Fibroblast of peridontal ligament (primary cell): ENCODE results near the gene IZUMO1.

Source experiments
- DNase-seq: peaks from one replicate; pipeline ENCODE4 v3.0.0-alpha.2; 2010; ENCODE audit errors: extremely low read depth

IZUMO1 gene

GRCh38 chr19:48757089-48757675 lies 10.5 kb upstream of the IZUMO1 start:
- DNase-seq, result no peak

DNA sequence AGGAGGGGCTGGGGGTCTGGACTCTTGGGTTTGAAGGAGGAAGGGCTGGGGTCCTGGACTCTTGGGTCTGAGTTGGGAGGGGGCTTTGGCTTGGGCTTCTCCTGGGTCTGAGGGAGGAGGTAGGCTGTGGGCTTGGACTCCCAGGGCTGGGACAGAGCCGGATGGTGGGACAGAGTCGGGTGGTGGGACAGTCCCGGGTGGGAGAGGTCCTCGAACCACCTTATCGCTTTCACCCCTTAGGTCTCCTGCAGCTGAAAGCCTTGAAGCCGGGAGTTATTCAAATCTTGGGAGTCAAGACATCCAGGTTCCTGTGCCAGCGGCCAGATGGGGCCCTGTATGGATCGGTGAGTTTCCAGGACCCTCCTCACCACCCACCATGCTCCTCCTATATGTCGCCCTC lies 10.0 kb upstream of the IZUMO1 start:
- DNase-seq, result no peak

DNA sequence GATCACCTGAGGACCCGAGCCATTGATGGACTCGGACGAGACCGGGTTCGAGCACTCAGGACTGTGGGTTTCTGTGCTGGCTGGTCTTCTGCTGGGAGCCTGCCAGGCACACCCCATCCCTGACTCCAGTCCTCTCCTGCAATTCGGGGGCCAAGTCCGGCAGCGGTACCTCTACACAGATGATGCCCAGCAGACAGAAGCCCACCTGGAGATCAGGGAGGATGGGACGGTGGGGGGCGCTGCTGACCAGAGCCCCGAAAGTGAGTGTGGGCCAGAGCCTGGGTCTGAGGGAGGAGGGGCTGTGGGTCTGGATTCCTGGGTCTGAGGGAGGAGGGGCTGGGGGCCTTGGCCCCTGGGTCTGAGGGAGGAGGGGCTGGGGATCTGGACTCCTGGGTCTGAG lies 9.5 kb upstream of the IZUMO1 start:
- no peak for DNase-seq

DNA sequence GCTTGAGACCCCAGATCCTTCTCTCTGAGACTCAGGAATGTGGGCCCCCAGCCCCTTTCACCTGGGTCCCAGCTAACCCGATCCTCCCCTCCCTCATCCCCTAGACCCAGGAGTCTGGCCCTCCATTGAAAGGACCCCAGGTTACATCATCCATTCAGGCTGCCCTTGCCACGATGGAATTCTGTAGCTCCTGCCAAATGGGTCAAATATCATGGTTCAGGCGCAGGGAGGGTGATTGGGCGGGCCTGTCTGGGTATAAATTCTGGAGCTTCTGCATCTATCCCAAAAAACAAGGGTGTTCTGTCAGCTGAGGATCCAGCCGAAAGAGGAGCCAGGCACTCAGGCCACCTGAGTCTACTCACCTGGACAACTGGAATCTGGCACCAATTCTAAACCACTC lies 9.1 kb upstream of the IZUMO1 start:
- no peak for DNase-seq

DNA sequence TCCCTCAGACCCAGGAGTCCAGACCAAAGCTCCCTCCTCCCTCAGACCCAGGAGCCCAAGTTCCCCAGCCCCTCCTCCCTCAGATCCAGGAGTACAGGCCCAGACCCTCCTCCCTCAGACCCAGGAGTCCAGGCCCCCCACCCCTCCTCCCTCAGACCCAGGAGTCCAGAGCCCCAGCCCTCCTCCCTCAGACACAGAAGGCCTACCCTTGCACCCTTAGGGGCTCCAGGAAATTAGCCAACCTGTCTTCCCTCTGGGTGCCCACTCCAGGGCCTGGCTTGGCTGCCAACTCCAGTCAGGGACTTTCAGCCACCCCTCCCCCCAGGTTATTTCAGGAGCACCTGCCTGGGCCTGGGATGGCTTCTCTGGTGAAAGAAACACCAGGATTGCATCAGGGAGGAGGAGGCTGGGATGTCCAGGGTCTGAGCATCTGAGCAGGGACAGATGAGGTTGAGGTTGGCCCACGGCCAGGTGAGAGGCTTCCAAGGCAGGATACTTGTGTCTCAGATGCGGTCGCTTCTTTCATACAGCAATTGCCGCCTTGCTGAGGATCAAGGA lies 8.5 kb upstream of the IZUMO1 start, which contains the start of gene FGF21:
Gene FGF21 (plus strand): TSS at position 441 of the 558 bp plus-strand sequence. CDS start 713 bp downstream, outside the sequence.
- no peak for DNase-seq

DNA sequence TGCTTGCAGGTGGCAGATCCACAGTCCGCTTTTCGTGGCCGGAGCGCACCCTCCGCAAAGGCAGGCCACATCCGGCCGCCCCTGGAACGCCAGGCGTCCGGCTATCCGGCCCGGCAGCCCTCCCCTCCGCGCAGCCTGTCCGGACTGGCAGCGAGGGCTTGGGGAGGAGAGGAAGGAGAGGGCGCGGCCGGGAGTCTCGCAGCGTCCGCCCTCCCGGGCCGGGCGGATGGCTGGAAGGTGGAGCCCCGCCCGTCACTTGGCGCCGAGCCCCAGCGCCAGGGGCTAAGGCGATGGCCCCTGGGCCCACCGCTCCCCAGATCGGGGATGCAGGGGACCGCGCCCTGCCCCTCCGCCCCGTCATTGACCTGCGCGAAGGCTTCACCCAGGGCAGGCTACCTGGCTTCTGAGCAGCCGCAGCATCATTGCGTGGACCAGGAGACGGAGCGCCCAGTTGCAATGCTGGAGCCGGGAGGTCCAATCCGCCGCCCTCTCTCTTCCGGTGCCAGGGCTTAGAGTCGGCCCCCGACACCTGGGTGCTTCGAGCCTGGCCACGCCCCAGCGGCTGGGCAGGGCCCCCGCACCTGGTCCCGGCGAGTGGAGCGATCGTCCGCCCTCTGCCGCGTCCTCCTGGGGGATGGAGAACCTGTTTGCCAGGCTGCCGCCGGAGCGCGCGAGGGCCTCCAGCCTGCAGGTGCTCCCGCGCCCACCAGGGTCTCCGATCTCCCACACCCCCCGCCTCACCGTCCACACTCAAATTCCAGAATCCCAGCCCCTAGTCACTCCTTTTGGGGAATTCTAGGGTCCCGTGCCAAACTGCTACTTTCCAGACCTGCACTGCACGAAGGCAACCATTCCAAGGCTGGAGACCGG lies 6.0 kb upstream of the IZUMO1 start, which contains the start of gene FUT1:
Gene FUT1 (minus strand): TSS at position 146 of the 870 bp plus-strand sequence. CDS start 1,360 bp downstream, outside the sequence.
- DNase-seq, result no peak

GRCh38 chr19:48751845-48752495 lies 5.3 kb upstream of the IZUMO1 start:
- no peak for DNase-seq

GRCh38 chr19:48750771-48751504 lies 4.2 kb upstream of the IZUMO1 start:
- no peak for DNase-seq

- DNase-seq, result no peak
Observed at GRCh38 chr19:48750351-48750750, 3.6 kb upstream of the IZUMO1 start.

GRCh38 chr19:48749571-48750198 lies 3.0 kb upstream of the IZUMO1 start:
- DNase-seq, result no peak

- no peak for DNase-seq
Observed at GRCh38 chr19:48746110-48746509, 599 bp downstream of the IZUMO1 start.

DNA sequence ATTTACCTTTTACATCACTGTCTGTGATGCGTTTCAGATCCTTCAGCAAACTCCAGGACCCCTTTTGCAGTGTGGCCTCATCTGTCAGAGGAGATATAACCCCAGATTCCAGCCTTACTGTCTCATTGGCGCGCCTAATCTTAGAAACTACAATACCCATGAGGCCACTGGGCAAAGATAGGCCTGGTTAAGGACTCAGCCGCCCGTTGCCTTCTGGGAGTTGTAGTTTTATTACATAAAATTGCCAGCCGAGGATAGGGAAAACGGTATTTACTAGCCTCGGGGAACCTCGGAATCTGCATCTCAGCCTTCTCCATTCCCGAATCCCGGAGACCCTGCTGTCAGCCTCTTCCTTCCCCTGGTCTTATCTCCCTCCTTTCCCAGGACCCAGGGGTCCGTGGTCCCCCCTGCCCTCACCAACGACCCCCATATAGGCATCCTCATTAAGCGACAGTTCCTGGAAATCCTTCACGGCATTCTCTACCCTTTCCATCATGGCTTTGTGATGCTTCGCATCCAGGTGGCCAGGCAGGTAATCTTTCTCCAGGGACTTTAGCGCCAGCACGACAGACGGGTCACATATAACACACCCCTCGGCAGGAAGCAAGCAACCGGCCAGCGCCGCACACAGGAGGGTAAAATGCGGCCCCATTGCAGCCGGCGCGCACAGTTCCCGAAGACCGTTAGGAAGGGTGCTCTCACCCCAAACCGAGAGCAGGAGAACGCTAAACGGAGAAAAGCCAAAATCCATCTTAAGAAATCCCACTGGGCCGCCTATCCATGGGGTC lies 1.3 kb downstream of the IZUMO1 start:
- peak; percentile 30 for DNase-seq

- DNase-seq, result no peak
Observed at GRCh38 chr19:48742096-48742495, 4.6 kb downstream of the IZUMO1 start.

DNA sequence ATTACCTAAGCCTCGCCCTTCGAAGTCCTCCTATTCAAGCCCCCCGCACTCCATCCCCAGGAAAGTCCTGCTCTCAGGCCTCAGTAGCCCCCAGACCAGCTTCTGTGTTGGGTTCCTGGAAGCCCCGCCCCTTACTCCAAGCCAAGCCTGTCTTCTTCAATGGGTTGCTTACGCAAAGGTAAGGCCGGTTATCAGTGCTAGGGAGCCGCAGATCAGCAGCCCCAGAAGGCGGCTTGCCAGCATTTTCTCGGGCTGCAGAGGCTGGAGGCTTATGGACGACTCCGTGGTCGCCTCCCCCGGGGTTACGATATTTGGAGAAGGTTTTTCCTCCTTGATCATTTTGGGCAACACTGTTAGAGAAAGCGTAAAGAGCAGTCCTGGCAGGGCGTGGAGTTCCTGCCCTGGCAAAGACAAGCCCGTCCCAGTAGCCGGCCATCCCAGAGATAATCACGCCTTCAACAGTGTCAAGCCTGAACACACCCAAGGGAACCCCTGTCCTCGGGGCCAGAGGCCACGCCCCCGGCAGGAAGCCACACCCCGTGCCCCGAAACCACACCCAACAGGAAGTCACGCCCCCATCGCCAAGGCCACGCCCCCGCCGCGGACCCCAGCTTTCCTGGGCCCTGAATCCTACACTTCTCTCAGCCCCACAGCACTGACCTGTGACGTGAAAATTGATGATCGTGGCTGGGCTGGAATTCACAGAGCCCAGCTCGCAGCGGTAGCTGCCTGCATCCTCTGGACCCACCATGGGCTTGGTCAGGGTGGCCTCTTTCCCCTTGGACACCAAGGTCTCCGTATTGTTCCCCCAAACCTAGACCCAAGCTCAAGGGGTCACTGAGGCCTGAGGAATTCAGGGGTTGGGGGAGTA lies 5.3 kb downstream of the IZUMO1 start:
- DNase-seq, result no peak

GRCh38 chr19:48740164-48740972 lies 6.3 kb downstream of the IZUMO1 start, which contains the start of gene RASIP1:
RASIP1 (minus strand) TSS chr19:48740610; CDS start chr19:48740282, 328 bp downstream.
- no peak for DNase-seq

- DNase-seq, result no peak
Observed at GRCh38 chr19:48739404-48740163, 7.1 kb downstream of the IZUMO1 start.

DNA sequence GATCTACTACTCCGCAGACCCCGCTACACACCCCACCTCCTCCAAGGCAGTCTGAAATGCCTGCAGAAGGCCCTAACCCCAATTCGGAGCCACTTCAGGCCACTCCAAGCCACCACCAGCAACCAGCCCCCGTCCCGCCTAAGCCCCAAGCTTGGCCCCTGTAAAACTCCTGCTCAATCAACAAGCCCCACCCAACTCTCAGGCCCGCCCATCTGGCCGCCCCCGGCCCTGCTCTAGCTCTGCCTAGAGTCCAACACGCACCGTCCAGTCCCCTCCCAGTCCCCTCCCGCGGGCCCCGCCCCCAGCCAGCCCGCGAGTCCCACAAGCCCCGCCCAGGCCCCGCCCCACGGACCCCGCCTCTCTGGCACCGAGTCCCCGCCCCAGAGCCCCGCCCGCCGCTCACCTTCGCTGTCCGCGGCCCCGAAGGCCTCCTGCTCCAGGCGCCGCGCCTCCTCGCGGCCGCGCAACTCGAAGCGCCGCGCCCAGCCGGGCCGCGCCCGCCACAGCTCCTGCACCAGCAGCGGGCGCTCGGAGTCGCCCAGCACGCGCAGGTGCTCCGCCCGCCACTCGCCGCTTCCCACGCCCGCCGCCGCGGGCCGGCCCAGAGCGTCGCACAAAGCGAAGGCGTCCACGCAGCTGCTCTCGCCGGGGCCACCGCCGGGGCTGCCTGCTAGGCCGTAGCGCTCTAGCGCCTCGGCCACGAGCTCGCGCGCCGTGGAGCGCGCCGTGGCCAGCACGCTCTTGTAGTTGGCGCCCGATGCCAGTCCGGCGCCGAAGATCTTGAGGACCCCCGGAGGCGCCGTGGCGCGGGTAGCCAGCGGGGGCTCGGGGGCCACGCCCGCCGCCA lies 7.9 kb downstream of the IZUMO1 start:
- DNase-seq, result peak; percentile 18
